AG10803 (cell line): ENCODE data around the gene QRSL1.

Experiments used
- DNase-seq: peaks from one replicate; pipeline ENCODE4 v3.0.0; 2010; ENCODE audit warnings: low read depth
- H3K4me3 ChIP-seq: 2 replicates; pipeline ENCODE4 v1.5.1; 2011; ENCODE audit warnings: mild to moderate bottlenecking, low read length, control low read depth
- CTCF ChIP-seq: conservative IDR thresholded peaks from 2 replicates; pipeline ENCODE4 v1.5.1; 2011; ENCODE audit warnings: mild to moderate bottlenecking, low read length, control low read depth, inconsistent platforms

QRSL1 gene

GRCh38 chr6:106714281-106714680 lies 84.9 kb downstream of the QRSL1 start:
- no peak overlapping the region for H3K4me3 ChIP-seq
- DNase-seq = no peak
- TF ChIP-seq CTCF = no peak

- no peak overlapping the region for H3K4me3 ChIP-seq
- TF ChIP-seq CTCF = no peak
These were observed 86.5 kb downstream of the QRSL1 start for GRCh38 chr6:106715922-106716321.

GRCh38 chr6:106716966-106717365 lies 87.6 kb downstream of the QRSL1 start:
- no peak for DNase-seq
- no peak overlapping the region for H3K4me3 ChIP-seq
- no peak for TF ChIP-seq CTCF

More at GRCh38 chr6:106715922-106716321, 86.5 kb downstream of the QRSL1 start:
- no peak for DNase-seq
